T-cell (primary cell): ENCODE data around the gene FMN1. TPM values are rescaled to one million over a fixed set of nuclear protein-coding genes. Genes with fewer than 3 reads are reported as not detected.

ENCODE experiments used
- ATAC-seq, 4 experiments: fragments of 200-7000 bp in 3 of 4; fragments of 150-1000 bp in 1 of 4; cut with Tn5 transposase; replicated peaks in 1 of 4; 1 replicate in 3 of 4; 2 replicates in 1 of 4; pipeline ENCODE4 v1.10.0; 2021; ENCODE audit warnings: moderate library complexity in 3 of 4, mild to moderate bottlenecking in 2 of 4, moderate number of reproducible peaks in 1 of 4
- CTCF ChIA-PET, 2 donors: fragments of 300-600 bp; sonication (Branson Sonifier 250); formaldehyde crosslinking; loops; one replicate each; lab custom pipeline; 2022; ENCODE audit warnings: antibody characterized with exemption in 2 of 2; lab: Charles Lee
- POLR2A ChIA-PET, 2 donors: fragments of 300-600 bp; sonication (Branson Sonifier 250); formaldehyde crosslinking; loops; one replicate each; lab custom pipeline; 2022; ENCODE audit warnings: antibody characterized with exemption in 2 of 2; lab: Charles Lee
- DNase-seq, 35 experiments: peaks; one replicate each; pipeline versions ENCODE4 v3.0.0 to v3.0.0-alpha.2; 2013 to 2023
- H3K27ac ChIP-seq: one replicate; pipeline ENCODE4 v1.5.1; 2013; ENCODE audit warnings: low read length
- H3K27me3 ChIP-seq, 2 experiments: replicated peaks in 1 of 2; 1 replicate in 1 of 2; 2 replicates in 1 of 2; pipeline versions ENCODE4 v1.6.1 to v1.7.0; 2013; ENCODE audit warnings: low read length in 1 of 2, mixed read lengths in 1 of 2; ENCODE audit not compliant: control insufficient read depth in 2 of 2, insufficient read depth in 2 of 2; ENCODE audit errors: extremely low read depth in 1 of 2
- H3K36me3 ChIP-seq, 2 donors: 1 replicate in 1 of 2; 2 replicates in 1 of 2; pipeline versions ENCODE4 v1.6.1 to v1.7.0; 2013; ENCODE audit warnings: low read length in 1 of 2; ENCODE audit not compliant: control insufficient read depth in 2 of 2, insufficient read depth in 1 of 2; ENCODE audit errors: extremely low read depth in 1 of 2
- H3K4me1 ChIP-seq, 2 experiments: 1 replicate in 1 of 2; 2 replicates in 1 of 2; pipeline versions ENCODE4 v1.6.1 to v1.7.0; 2013; ENCODE audit warnings: low read length in 2 of 2, mixed read lengths in 1 of 2; ENCODE audit not compliant: insufficient read depth in 2 of 2, control insufficient read depth in 1 of 2; ENCODE audit errors: extremely low read depth in 1 of 2
- H3K4me3 ChIP-seq, 2 donors: 1 replicate in 1 of 2; 2 replicates in 1 of 2; pipeline versions ENCODE4 v1.5.1 to v1.7.0; 2013; ENCODE audit warnings: mild to moderate bottlenecking in 2 of 2, low read length in 1 of 2, moderate library complexity in 1 of 2; ENCODE audit not compliant: control insufficient read depth in 1 of 2; ENCODE audit errors: extremely low read depth in 1 of 2
- H3K9me3 ChIP-seq: 2 replicates; pipeline ENCODE4 v1.7.0; 2013
- H3K27ac Mint-ChIP-seq, 2 donors: one replicate each; pipeline ENCODE4 v1.8.0; 2020 to 2021; ENCODE audit warnings: mild to moderate bottlenecking in 2 of 2, mixed read lengths in 2 of 2
- H3K27me3 Mint-ChIP-seq, 2 donors: one replicate each; pipeline ENCODE4 v1.8.0; 2021 to 2022; ENCODE audit warnings: mixed read lengths in 2 of 2
- H3K36me3 Mint-ChIP-seq: one replicate; pipeline ENCODE4 v1.8.0; 2021; ENCODE audit warnings: mixed read lengths
- H3K4me1 Mint-ChIP-seq, 3 donors: one replicate each; pipeline ENCODE4 v1.8.0; 2020 to 2022; ENCODE audit warnings: mixed read lengths in 3 of 3, mild to moderate bottlenecking in 1 of 3
- H3K4me3 Mint-ChIP-seq, 3 donors: one replicate each; pipeline ENCODE4 v1.8.0; 2020 to 2022; ENCODE audit warnings: mild to moderate bottlenecking in 3 of 3, mixed read lengths in 3 of 3, moderate library complexity in 3 of 3
- H3K9me3 Mint-ChIP-seq, 3 donors: one replicate each; pipeline ENCODE4 v1.8.0; 2020 to 2022; ENCODE audit warnings: mixed read lengths in 3 of 3
- WGBS: methylation state at CpG from one replicate; pipeline ENCODE4 v1.1.5; 2013; ENCODE audit warnings: missing lambda C conversion rate; ENCODE audit not compliant: insufficient coverage; 5-methylcytosine and 5-hydroxymethylcytosine counted together
- total RNA-seq, 35 experiments: library from RNA in 6 of 35; stranded (reverse) in 6 of 35; fragments of 120-200 nt in 1 of 35; gene quantifications; one replicate each; pipeline versions ENCODE4 v1.2.1 to v1.2.4 and lab custom pipeline; 2013 to 2026

The FMN1 gene
- total RNA-seq, 5 donors from 2014 or later (not counting 1 experiment from before 2014, with no cell fraction given) = 0.20 to 22.4 (median 14.9) TPM

- H3K36me3 Mint-ChIP-seq = no peaks in the 10 kb centered on the region
- peaks cover 3 to 22% (median 9%) of the 10 kb centered on the region in 3 donors for H3K4me1 Mint-ChIP-seq
- no peaks in the 10 kb centered on the region for H3K9me3 Mint-ChIP-seq
- H3K27ac Mint-ChIP-seq = no peak overlapping the region
- no peaks in the 10 kb centered on the region for H3K4me1 ChIP-seq
- no CpG with 5 or more reads among the region's 6 CpGs for WGBS
- CTCF ChIA-PET = no interaction called here
- H3K27ac ChIP-seq = no peak overlapping the region
- H3K27me3 Mint-ChIP-seq = no peaks in the 10 kb centered on the region
- no peaks in the 10 kb centered on the region for H3K27me3 ChIP-seq
- H3K36me3 ChIP-seq = no peaks in the 10 kb centered on the region
- ATAC-seq (no peak), DNase-seq (no peak)
- H3K9me3 ChIP-seq = no peaks in the 10 kb centered on the region
- H3K4me3 Mint-ChIP-seq = no peak overlapping the region
- no peak overlapping the region for H3K4me3 ChIP-seq
- POLR2A ChIA-PET = no interaction called here
These were observed 111.1 kb downstream of the FMN1 start for GRCh38 chr15:33083232-33084081.

- Histone ChIP-seq H3K27me3 (no peaks in the 10 kb centered on the region), H3K4me3 (no peak overlapping the region), H3K36me3 (no peaks in the 10 kb centered on the region), H3K4me1 (no peaks in the 10 kb centered on the region), H3K9me3 (no peaks in the 10 kb centered on the region), H3K27ac (no peak overlapping the region)
- no peaks in the 10 kb centered on the region for H3K9me3 Mint-ChIP-seq
- CTCF ChIA-PET = no interaction called here
- peaks cover 0 to 12% (median 0%) of the 10 kb centered on the region in 3 donors for H3K4me1 Mint-ChIP-seq
- ATAC-seq (no peak), DNase-seq (no peak)
- WGBS = 86% methylated on average over 1 of the region's 4 CpGs
- H3K27ac Mint-ChIP-seq = no peak overlapping the region
- no peaks in the 10 kb centered on the region for H3K27me3 Mint-ChIP-seq
- H3K4me3 Mint-ChIP-seq = no peak overlapping the region
- POLR2A ChIA-PET = no interaction called here
- H3K36me3 Mint-ChIP-seq = no peaks in the 10 kb centered on the region
These were observed 114.5 kb downstream of the FMN1 start for GRCh38 chr15:33080006-33080405.

GRCh38 chr15:33078607-33079006 lies 115.9 kb downstream of the FMN1 start:
- no peak overlapping the region for H3K4me3 Mint-ChIP-seq
- H3K9me3 Mint-ChIP-seq = no peaks in the 10 kb centered on the region
- Histone ChIP-seq H3K4me3 (no peak overlapping the region), H3K27ac (no peak overlapping the region), H3K4me1 (no peaks in the 10 kb centered on the region), H3K36me3 (no peaks in the 10 kb centered on the region), H3K9me3 (no peaks in the 10 kb centered on the region), H3K27me3 (peaks cover 0 to 2% of the 10 kb centered on the region in 2 experiments)
- no peak for DNase-seq
- POLR2A ChIA-PET = no interaction called here
- peaks cover 0 to 12% (median 0%) of the 10 kb centered on the region in 3 donors for H3K4me1 Mint-ChIP-seq
- H3K27me3 Mint-ChIP-seq = peaks cover 0 to 4% of the 10 kb centered on the region in 2 donors
- CTCF ChIA-PET = interaction anchor here in 1 of 2 donors (0.9 kb wide), 1 partner anchor 622 kb away, joined by 3 read pairs; no protein-coding TSS in a partner anchor
- ATAC-seq = no peak
- no peaks in the 10 kb centered on the region for H3K36me3 Mint-ChIP-seq
- WGBS = 70% methylated on average over 2 of the region's 2 CpGs
- H3K27ac Mint-ChIP-seq = no peak overlapping the region

GRCh38 chr15:33076937-33077336 lies 117.6 kb downstream of the FMN1 start:
- H3K27ac Mint-ChIP-seq = no peak overlapping the region
- no peaks in the 10 kb centered on the region for H3K4me1 ChIP-seq
- H3K4me3 Mint-ChIP-seq = no peak overlapping the region
- no peaks in the 10 kb centered on the region for H3K36me3 ChIP-seq
- no peak for ATAC-seq
- H3K36me3 Mint-ChIP-seq = no peaks in the 10 kb centered on the region
- no peaks in the 10 kb centered on the region for H3K9me3 ChIP-seq
- H3K27me3 Mint-ChIP-seq = peaks cover 0 to 4% of the 10 kb centered on the region in 2 donors
- no peak overlapping the region for H3K4me3 ChIP-seq
- ChIA-PET CTCF (no interaction called here), POLR2A (no interaction called here)
- WGBS = no CpG with 5 or more reads among the region's 7 CpGs
- no peak overlapping the region for H3K27ac ChIP-seq
- H3K27me3 ChIP-seq = peaks cover 0 to 2% of the 10 kb centered on the region in 2 experiments
- no peaks in the 10 kb centered on the region for H3K9me3 Mint-ChIP-seq
- DNase-seq = no peak
- peaks cover 0 to 18% (median 0%) of the 10 kb centered on the region in 3 donors for H3K4me1 Mint-ChIP-seq

- no peak overlapping the region for H3K4me3 Mint-ChIP-seq
- H3K4me1 Mint-ChIP-seq = peaks cover 0 to 26% (median 0%) of the 10 kb centered on the region in 3 donors
- POLR2A ChIA-PET = no interaction called here
These were observed 119.6 kb downstream of the FMN1 start for GRCh38 chr15:33074942-33075341.

GRCh38 chr15:33074212-33074611 lies 120.3 kb downstream of the FMN1 start:
- Mint-ChIP-seq H3K4me3 (no peak overlapping the region), H3K9me3 (no peaks in the 10 kb centered on the region), H3K27ac (no peak overlapping the region), H3K4me1 (peaks cover 0 to 29% (median under 1%) of the 10 kb centered on the region in 3 donors), H3K27me3 (peaks cover 0 to 4% of the 10 kb centered on the region in 2 donors), H3K36me3 (no peaks in the 10 kb centered on the region)
- H3K4me3 ChIP-seq = no peak overlapping the region
- DNase-seq (no peak), ATAC-seq (no peak)
- peaks cover 0 to 2% of the 10 kb centered on the region in 2 experiments for H3K27me3 ChIP-seq
- CTCF ChIA-PET = no interaction called here
- H3K9me3 ChIP-seq = no peaks in the 10 kb centered on the region
- POLR2A ChIA-PET = no interaction called here
- H3K4me1 ChIP-seq = no peaks in the 10 kb centered on the region
- WGBS = 88% methylated on average over 3 of the region's 3 CpGs
- no peak overlapping the region for H3K27ac ChIP-seq
- H3K36me3 ChIP-seq = no peaks in the 10 kb centered on the region

More at GRCh38 chr15:33074942-33075341, 119.6 kb downstream of the FMN1 start:
- Histone ChIP-seq H3K4me3 (no peak overlapping the region), H3K36me3 (no peaks in the 10 kb centered on the region), H3K9me3 (no peaks in the 10 kb centered on the region), H3K27ac (no peak overlapping the region), H3K27me3 (peaks cover 0 to 2% of the 10 kb centered on the region in 2 experiments), H3K4me1 (no peaks in the 10 kb centered on the region)
- peaks cover 0 to 4% of the 10 kb centered on the region in 2 donors for H3K27me3 Mint-ChIP-seq
- H3K27ac Mint-ChIP-seq = no peak overlapping the region
- no peaks in the 10 kb centered on the region for H3K9me3 Mint-ChIP-seq
- peak in 2 of 35 experiments; percentile 4 to 11 for DNase-seq
- ATAC-seq = peak in 1 of 4 experiments; percentile 54
- no peaks in the 10 kb centered on the region for H3K36me3 Mint-ChIP-seq
- CTCF ChIA-PET = interaction anchor here in 1 of 2 donors (0.9 to 1.3 kb wide), 2 partner anchors 12 to 141 kb away, joined by 3 to 6 read pairs; no protein-coding TSS in a partner anchor
- no CpG with 5 or more reads among the region's 3 CpGs for WGBS
